Neural cell (in vitro differentiated cells): ENCODE measurements around the gene PRCC. TPM values are rescaled to one million over a fixed set of nuclear protein-coding genes. Genes with fewer than 3 reads are reported as not detected.

ENCODE experiments used
- H2AFZ ChIP-seq: fragments of 200-600, 300-800 bp; sonication (generic), shearing (Covaris generic); 2 replicates; pipeline ENCODE4 v1.6.0; 2014; ENCODE audit warnings: low read depth, mild to moderate bottlenecking, antibody characterized with exemption, low read length, moderate library complexity
- H3F3A ChIP-seq: fragments of 200-600 bp; shearing (Covaris generic); 2 replicates; pipeline ENCODE4 v1.6.1; 2016; ENCODE audit warnings: mild to moderate bottlenecking, moderate library complexity, mixed read lengths, antibody characterized with exemption, low read length; ENCODE audit not compliant: insufficient read depth, poor library complexity, severe bottlenecking
- H3K27ac ChIP-seq: fragments of 200-600, 300-800 bp; sonication (generic), shearing (Covaris generic); 2 replicates; pipeline ENCODE4 v1.5.1; 2014; ENCODE audit warnings: mild to moderate bottlenecking, low read length, moderate library complexity
- H3K27me3 ChIP-seq: fragments of 300-800, 200-600 bp; sonication (generic), shearing (Covaris generic); 2 replicates; pipeline ENCODE4 v1.6.0; 2014; ENCODE audit warnings: mild to moderate bottlenecking, low read depth, low read length, moderate library complexity; ENCODE audit not compliant: insufficient read depth
- H3K36me3 ChIP-seq: fragments of 300-800, 200-600 bp; sonication (generic), shearing (Covaris generic); 2 replicates; pipeline ENCODE4 v1.5.1; 2014; ENCODE audit warnings: mild to moderate bottlenecking, antibody characterized with exemption, low read length, moderate library complexity; ENCODE audit not compliant: insufficient read depth
- H3K4me2 ChIP-seq: fragments of 300-800, 200-600 bp; sonication (generic), shearing (Covaris generic); 2 replicates; pipeline ENCODE4 v1.6.0; 2014; ENCODE audit warnings: mild to moderate bottlenecking, low read length
- H3K4me3 ChIP-seq: fragments of 300-800, 200-600 bp; sonication (generic), shearing (Covaris generic); 2 replicates; pipeline ENCODE4 v1.5.1; 2014; ENCODE audit warnings: mild to moderate bottlenecking, low read length, moderate library complexity
- H3K79me2 ChIP-seq: fragments of 200-600 bp; shearing (Covaris generic); replicated peaks from 2 replicates; pipeline ENCODE4 v1.6.0; 2014; ENCODE audit warnings: mild to moderate bottlenecking, low read length, moderate library complexity; ENCODE audit not compliant: insufficient read depth
- H3K9ac ChIP-seq: fragments of 300-800, 200-600 bp; sonication (generic), shearing (Covaris generic); 2 replicates; pipeline ENCODE4 v1.6.1; 2016; ENCODE audit warnings: mild to moderate bottlenecking, low read length, mixed read lengths
- H3K9me2 ChIP-seq: fragments of 200-600 bp; shearing (Covaris generic); 2 replicates; pipeline ENCODE4 v1.6.1; 2016; ENCODE audit warnings: mild to moderate bottlenecking, low read length, mixed read lengths; ENCODE audit not compliant: insufficient read depth
- H3K9me3 ChIP-seq: fragments of 200-600, 300-800 bp; sonication (generic), shearing (Covaris generic); 2 replicates; pipeline ENCODE4 v1.6.1; 2016; ENCODE audit warnings: mild to moderate bottlenecking, mixed run types, low read length, moderate library complexity, mixed read lengths
- H4K20me1 ChIP-seq: fragments of 200-600 bp; shearing (Covaris generic); 2 replicates; pipeline ENCODE4 v1.6.1; 2016; ENCODE audit warnings: mild to moderate bottlenecking, mixed run types; ENCODE audit not compliant: insufficient read depth
- EP300 ChIP-seq: fragments of 450-650 bp; conservative IDR thresholded peaks from 2 replicates; pipeline ENCODE4 v1.6.1; 2014; ENCODE audit warnings: antibody characterized with exemption, mild to moderate bottlenecking, moderate library complexity; ENCODE audit not compliant: poor library complexity, severe bottlenecking
- EZH2 ChIP-seq: fragments of 200-600, 300-800 bp; shearing (Covaris generic), sonication (generic); IDR thresholded peaks from 2 replicates; pipeline ENCODE4 v1.6.1; 2014; ENCODE audit warnings: antibody characterized with exemption, low read length, borderline replicate concordance, mild to moderate bottlenecking; ENCODE audit not compliant: insufficient read depth, poor library complexity, severe bottlenecking
- MXI1 ChIP-seq: fragments of 450-650 bp; conservative IDR thresholded peaks from 2 replicates; pipeline ENCODE4 v1.6.1; 2014; ENCODE audit warnings: antibody characterized with exemption, mild to moderate bottlenecking; ENCODE audit not compliant: poor library complexity, severe bottlenecking
- POLR2AphosphoS5 ChIP-seq: IDR thresholded peaks from 2 replicates; pipeline ENCODE4 v1.6.1; 2012
- RAD21 ChIP-seq: fragments of 450-650 bp; conservative IDR thresholded peaks from 2 replicates; pipeline ENCODE4 v1.6.1; 2014; ENCODE audit warnings: antibody characterized with exemption, mild to moderate bottlenecking, moderate library complexity
- SMC3 ChIP-seq: fragments of 450-650 bp; conservative IDR thresholded peaks from 2 replicates; pipeline ENCODE4 v1.6.1; 2014; ENCODE audit warnings: antibody characterized with exemption, mild to moderate bottlenecking, moderate library complexity; ENCODE audit not compliant: poor library complexity
- TAF1 ChIP-seq: IDR thresholded peaks from 2 replicates; pipeline ENCODE4 v1.6.1; 2012; ENCODE audit warnings: low read depth
- polyA plus RNA-seq: library from polyadenylated mRNA; depleted of rRNA; stranded (reverse); fragments of >200 nt; gene quantifications from 2 replicates; pipeline ENCODE4 v1.2.3, GENCODE V29; 2014
- TF ChIP-seq, protein P1 (sequence below): fragments of 450-650 bp; IDR thresholded peaks from 2 replicates; pipeline ENCODE4 v1.5.1; 2014; ENCODE audit warnings: antibody characterized with exemption, mild to moderate bottlenecking, moderate library complexity; ENCODE audit not compliant: poor library complexity, severe bottlenecking
- TF ChIP-seq, protein P2 (sequence below): IDR thresholded peaks from 2 replicates; pipeline ENCODE4 v1.6.1; 2012; ENCODE audit warnings: borderline replicate concordance

PRCC gene
- polyA plus RNA-seq, 1 donor from 2014 or later, result 17.5 TPM

DNA sequence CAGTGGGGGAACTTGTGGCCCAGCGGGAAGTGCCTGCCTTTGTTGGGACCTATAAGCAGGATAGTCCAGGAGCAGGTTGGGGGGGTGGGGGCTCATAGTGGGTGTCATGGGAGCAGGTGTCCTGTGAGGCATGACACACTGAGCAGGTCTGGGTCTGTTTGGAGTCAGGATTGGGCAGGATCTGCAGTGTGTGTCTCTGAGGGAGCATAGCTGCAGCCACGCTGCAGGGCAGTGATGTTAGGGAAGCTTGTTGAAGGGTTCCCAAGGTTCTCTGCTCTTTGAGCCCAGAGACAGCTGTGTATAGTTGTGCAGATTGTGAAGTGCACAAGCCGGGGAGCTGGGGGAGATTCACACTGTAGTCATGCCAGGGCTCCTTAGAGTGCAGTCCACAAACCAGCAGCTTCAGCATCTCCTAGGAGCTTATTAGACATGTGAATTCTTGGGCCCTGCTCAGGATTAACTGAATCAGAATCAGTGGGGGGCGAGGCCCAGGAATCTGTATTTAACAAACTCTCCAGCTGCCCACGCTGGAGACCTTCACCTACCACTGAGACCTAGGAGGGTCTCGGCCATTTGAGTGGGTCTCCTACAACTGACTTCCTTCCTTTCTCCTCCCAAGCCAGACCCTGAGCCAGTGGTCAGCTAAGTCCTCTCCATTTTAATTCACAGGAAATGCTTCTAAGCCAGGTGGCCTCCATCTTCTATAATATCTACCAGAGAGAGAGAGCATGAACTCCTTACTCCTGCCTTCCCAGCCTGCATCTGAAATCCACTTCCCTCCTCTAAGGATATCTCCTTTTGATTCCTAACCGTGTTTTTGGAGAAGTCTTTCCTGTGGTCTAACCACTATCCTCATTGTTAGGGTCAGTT is 80.5 kb downstream of the PRCC start:
- no peak overlapping the region for H3K4me2 ChIP-seq
- no peaks in the 10 kb centered on the region for H3K79me2 ChIP-seq
- H3K4me3 ChIP-seq, result no peak overlapping the region
- no peak for TF ChIP-seq RAD21
- H3K9me2 ChIP-seq, result no peaks in the 10 kb centered on the region
- no peaks in the 10 kb centered on the region for H4K20me1 ChIP-seq
- no peaks in the 10 kb centered on the region for H3K9me3 ChIP-seq
- H3K36me3 ChIP-seq, result no peaks in the 10 kb centered on the region
- no peak overlapping the region for H2AFZ ChIP-seq
- no peaks in the 10 kb centered on the region for H3F3A ChIP-seq
- no peak overlapping the region for H3K27ac ChIP-seq
- peaks cover 70% of the 10 kb centered on the region for H3K27me3 ChIP-seq
- no peak overlapping the region for H3K9ac ChIP-seq

DNA sequence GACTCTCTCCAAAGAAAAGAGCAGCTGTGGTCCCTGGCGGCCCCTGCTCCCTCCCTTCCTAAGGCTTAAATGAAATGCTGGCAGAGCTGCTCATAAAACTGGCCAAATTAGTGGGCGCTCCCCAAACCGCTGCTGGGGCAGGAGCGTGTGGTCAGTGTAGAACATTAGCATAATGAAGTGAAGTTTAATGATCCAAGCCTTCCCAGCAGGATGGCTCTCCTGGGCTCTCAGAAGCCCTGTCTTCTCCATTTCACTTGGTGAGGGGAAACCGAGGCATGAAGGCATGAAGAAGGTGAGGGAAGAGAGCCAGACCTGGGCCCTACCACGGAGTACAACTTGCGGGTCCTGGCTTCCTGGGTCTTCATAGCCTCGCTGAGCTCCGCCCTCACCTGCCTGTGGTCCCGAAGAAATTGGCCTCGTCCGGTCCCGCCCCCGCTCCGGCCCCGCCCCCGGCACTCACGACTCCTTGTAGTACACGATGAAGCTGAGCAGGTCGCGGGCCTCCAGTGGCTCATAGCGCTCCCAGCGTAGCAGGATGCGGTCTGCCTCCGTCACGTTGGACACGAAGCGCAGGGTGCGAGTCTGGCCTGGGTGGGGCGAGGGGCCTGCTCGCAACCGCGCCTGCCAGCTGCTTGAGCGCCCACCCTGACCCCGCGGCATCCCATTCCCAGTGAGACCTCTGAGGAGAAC is 81.3 kb downstream of the PRCC start:
- Histone ChIP-seq H3F3A (no peaks in the 10 kb centered on the region), H3K4me2 (no peak overlapping the region), H4K20me1 (no peaks in the 10 kb centered on the region), H3K27me3 (peaks cover 64% of the 10 kb centered on the region), H3K9ac (no peak overlapping the region), H3K9me3 (no peaks in the 10 kb centered on the region), H3K9me2 (no peaks in the 10 kb centered on the region), H2AFZ (no peak overlapping the region), H3K79me2 (no peaks in the 10 kb centered on the region), H3K27ac (no peak overlapping the region), H3K4me3 (no peak overlapping the region), H3K36me3 (no peaks in the 10 kb centered on the region)
- no peak for TF ChIP-seq SMC3
- no peak for TF ChIP-seq POLR2AphosphoS5
- TF ChIP-seq EP300, result no peak
- no peak for TF ChIP-seq RAD21
- TF ChIP-seq, protein P1, sequence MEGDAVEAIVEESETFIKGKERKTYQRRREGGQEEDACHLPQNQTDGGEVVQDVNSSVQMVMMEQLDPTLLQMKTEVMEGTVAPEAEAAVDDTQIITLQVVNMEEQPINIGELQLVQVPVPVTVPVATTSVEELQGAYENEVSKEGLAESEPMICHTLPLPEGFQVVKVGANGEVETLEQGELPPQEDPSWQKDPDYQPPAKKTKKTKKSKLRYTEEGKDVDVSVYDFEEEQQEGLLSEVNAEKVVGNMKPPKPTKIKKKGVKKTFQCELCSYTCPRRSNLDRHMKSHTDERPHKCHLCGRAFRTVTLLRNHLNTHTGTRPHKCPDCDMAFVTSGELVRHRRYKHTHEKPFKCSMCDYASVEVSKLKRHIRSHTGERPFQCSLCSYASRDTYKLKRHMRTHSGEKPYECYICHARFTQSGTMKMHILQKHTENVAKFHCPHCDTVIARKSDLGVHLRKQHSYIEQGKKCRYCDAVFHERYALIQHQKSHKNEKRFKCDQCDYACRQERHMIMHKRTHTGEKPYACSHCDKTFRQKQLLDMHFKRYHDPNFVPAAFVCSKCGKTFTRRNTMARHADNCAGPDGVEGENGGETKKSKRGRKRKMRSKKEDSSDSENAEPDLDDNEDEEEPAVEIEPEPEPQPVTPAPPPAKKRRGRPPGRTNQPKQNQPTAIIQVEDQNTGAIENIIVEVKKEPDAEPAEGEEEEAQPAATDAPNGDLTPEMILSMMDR, result no peak
- no peak for TF ChIP-seq MXI1
- TF ChIP-seq TAF1, result no peak
- TF ChIP-seq, protein P2, sequence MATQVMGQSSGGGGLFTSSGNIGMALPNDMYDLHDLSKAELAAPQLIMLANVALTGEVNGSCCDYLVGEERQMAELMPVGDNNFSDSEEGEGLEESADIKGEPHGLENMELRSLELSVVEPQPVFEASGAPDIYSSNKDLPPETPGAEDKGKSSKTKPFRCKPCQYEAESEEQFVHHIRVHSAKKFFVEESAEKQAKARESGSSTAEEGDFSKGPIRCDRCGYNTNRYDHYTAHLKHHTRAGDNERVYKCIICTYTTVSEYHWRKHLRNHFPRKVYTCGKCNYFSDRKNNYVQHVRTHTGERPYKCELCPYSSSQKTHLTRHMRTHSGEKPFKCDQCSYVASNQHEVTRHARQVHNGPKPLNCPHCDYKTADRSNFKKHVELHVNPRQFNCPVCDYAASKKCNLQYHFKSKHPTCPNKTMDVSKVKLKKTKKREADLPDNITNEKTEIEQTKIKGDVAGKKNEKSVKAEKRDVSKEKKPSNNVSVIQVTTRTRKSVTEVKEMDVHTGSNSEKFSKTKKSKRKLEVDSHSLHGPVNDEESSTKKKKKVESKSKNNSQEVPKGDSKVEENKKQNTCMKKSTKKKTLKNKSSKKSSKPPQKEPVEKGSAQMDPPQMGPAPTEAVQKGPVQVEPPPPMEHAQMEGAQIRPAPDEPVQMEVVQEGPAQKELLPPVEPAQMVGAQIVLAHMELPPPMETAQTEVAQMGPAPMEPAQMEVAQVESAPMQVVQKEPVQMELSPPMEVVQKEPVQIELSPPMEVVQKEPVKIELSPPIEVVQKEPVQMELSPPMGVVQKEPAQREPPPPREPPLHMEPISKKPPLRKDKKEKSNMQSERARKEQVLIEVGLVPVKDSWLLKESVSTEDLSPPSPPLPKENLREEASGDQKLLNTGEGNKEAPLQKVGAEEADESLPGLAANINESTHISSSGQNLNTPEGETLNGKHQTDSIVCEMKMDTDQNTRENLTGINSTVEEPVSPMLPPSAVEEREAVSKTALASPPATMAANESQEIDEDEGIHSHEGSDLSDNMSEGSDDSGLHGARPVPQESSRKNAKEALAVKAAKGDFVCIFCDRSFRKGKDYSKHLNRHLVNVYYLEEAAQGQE, result no peak
- no peak for TF ChIP-seq EZH2
